ENCODE measurements around the gene IDUA. TPM values are rescaled to one million over a fixed set of nuclear protein-coding genes. Genes with fewer than 3 reads are reported as not detected.

The IDUA gene
- total RNA-seq, 4 donors from 2014 or later, result 6.0 to 13.4 (median 11.1) TPM

DNA sequence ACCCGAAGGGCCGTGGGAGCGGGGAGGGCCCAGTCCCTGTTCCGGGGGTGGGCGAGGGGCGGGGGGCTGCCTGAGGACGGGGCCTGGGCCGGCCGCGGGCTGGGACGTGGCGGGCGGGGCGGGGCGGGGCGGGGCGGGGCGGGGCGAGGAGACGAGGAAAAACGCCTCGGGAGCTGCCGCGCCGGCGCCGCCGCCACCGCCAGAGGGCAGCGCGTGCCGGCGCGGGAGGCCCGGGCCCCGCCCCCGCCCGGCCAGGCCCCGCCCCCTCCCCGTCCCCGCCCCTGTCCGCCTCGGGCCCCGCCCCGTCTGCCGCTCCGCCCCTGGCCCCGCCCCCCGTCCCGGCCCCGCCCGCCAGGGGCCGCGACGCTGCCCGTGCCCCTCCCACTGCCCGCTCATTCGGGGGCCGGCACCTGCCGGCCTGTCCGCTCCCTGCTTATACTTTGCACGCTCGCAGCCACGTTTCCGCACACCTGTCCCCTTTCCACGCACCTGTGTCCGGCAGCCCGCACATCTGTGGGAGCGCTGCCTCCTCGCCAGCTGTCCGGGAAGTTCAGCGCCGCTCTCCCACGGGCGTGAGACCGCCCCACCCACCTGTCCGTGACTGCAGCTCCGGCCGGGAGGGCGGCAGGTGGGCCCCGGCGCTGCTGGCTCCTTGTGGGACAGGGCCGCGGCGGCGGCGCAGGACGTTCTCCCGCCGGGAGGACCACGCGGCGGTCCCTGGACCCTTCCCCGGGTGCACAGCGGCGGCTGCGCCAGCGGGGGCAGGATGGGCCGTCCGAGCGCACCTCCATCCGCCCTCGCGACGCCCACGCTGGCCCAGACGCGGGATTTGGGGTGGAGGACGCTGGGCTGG is 22.9 kb downstream of the IDUA start:
- WGBS, 2 donors, result 0 to 1% methylated on average over 15 to 18 of the region's 109 CpGs
- peak; percentile 45 to 95 for DNase-seq (ENCODE audit: low spot score in 2 of 2)
- peak overlapping the region; percentile 46 for H3K4me3 ChIP-seq (ENCODE audit: low read depth, poor library complexity, severe bottlenecking)
- intact Hi-C loops (cut with DNase I; ENCODE audit: low total_unique reads), result no loop called here
- TF ChIP-seq POLR2A (IDR thresholded peaks at IDR 0.05), result no peak
- TF ChIP-seq, protein P1, sequence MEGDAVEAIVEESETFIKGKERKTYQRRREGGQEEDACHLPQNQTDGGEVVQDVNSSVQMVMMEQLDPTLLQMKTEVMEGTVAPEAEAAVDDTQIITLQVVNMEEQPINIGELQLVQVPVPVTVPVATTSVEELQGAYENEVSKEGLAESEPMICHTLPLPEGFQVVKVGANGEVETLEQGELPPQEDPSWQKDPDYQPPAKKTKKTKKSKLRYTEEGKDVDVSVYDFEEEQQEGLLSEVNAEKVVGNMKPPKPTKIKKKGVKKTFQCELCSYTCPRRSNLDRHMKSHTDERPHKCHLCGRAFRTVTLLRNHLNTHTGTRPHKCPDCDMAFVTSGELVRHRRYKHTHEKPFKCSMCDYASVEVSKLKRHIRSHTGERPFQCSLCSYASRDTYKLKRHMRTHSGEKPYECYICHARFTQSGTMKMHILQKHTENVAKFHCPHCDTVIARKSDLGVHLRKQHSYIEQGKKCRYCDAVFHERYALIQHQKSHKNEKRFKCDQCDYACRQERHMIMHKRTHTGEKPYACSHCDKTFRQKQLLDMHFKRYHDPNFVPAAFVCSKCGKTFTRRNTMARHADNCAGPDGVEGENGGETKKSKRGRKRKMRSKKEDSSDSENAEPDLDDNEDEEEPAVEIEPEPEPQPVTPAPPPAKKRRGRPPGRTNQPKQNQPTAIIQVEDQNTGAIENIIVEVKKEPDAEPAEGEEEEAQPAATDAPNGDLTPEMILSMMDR (IDR thresholded peaks at IDR 0.05), result no peak

DNA sequence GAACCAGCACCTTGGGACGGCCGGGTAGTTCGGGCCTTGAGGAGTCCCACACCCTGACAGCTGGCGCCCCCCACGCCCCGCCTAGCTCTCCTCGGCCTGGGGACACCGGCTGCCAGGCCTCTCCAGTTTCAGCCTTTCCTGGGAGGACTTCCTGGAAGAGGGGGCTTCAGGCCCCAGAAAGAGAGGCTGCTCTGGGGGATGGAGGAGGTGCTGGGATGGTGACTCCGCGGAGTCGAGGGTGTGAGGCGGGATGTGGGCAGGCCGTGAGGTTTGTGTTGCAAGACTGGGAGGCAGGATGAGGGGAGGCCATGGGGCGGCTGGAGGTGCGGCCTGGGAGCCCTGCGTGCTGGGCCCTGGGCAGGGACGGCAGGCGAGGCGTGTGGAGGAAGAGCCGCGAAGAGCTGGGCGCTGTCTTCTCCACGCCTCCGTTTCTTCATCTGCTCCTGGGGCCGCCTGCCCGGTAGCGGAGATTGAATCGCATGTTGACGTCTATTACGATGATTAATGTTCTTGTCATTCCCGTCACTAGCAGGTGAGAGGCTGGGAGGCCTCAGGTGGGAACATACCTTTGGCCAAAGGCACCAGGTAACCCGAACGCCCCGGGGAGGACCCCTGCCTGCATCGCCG is 23.7 kb downstream of the IDUA start:
- 1 to 4% methylated on average over 26 to 31 of the region's 36 CpGs for WGBS, 2 donors
- TF ChIP-seq POLR2A (IDR thresholded peaks at IDR 0.05), result no peak
- TF ChIP-seq, protein P1 (IDR thresholded peaks at IDR 0.05), result no peak
- peak; percentile 79 to 96 for DNase-seq (ENCODE audit: low spot score in 2 of 2)
- no peak overlapping the region for H3K4me3 ChIP-seq (ENCODE audit: low read depth, poor library complexity, severe bottlenecking)
- intact Hi-C loops (cut with DNase I; ENCODE audit: low total_unique reads), result no loop called here

DNA sequence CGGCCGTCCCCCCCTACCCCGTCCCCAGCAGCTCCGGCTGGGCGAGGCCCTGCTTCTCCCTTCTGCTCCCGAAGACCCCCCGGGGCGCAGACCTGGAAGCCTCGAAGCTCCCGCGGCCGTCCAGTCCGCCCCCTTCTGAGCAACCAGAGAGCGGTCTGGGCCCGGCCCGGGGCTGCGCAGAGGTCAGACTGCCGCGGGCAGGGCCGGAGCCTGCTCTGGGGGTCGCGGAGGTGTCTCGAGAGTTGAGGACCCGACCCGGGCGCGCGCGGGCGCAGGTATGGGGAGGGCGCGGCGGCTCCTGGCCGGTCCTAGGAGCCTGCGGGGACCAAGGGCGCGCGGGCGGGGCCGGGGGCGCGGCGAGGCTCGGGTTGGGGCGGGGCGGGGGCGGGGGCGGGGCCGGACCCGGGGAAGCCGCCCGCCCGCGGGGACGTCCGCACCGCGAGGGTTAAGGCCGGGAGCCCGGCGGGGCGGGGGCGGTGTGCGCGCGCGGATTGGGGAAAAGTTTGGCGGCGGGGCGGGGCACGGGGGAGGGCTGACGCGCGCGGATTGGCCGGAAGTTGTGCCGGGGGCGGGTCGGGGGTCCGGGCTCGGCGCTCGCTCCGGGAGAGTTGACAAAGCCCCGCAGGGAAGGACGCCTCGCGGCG is 24.3 kb downstream of the IDUA start, which contains the start of gene FGFRL1:
Gene FGFRL1, plus strand, starts transcription at position 605 of the 644 bp plus-strand sequence. CDS start 860 bp downstream, outside the sequence.
- 1% methylated on average over 17 to 54 of the region's 89 CpGs for WGBS, 2 donors
- DNase-seq (ENCODE audit: low spot score in 2 of 2), result peak; percentile 85 to 99
- intact Hi-C loops (cut with DNase I; ENCODE audit: low total_unique reads), result no loop called here
- TF ChIP-seq, protein P1 (IDR thresholded peaks at IDR 0.05), result no peak
- no peak for TF ChIP-seq POLR2A (IDR thresholded peaks at IDR 0.05)
- H3K4me3 ChIP-seq (ENCODE audit: low read depth, poor library complexity, severe bottlenecking), result no peak within 1 kb of the TSS

DNA sequence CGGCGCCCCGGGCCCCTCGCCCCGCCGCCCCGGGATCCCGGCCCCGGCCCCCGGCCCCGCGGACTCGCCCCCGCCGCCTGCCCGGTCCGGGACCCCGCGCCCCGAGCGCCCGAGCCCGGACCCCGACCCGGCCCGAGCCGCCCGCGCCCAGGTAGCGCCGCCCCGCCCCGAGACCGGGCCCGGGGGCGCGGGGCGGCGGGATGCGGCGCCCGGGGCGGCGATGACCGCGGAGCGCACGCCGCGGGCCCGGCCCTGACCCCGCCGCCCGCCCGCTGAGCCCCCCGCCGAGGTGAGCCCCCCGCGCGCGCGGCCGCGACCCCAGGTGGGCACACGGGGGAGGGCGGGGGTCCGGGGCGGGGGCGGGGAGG is 24.8 kb downstream of the IDUA start:
- TF ChIP-seq POLR2A (IDR thresholded peaks at IDR 0.05), result no peak
- TF ChIP-seq, protein P1 (IDR thresholded peaks at IDR 0.05), result no peak
- no peak for DNase-seq (ENCODE audit: low spot score in 2 of 2)
- intact Hi-C loops (cut with DNase I; ENCODE audit: low total_unique reads), result no loop called here
- no CpG with 5 or more reads among the region's 69 CpGs for WGBS, 2 donors
- H3K4me3 ChIP-seq (ENCODE audit: low read depth, poor library complexity, severe bottlenecking), result no peak overlapping the region

DNA sequence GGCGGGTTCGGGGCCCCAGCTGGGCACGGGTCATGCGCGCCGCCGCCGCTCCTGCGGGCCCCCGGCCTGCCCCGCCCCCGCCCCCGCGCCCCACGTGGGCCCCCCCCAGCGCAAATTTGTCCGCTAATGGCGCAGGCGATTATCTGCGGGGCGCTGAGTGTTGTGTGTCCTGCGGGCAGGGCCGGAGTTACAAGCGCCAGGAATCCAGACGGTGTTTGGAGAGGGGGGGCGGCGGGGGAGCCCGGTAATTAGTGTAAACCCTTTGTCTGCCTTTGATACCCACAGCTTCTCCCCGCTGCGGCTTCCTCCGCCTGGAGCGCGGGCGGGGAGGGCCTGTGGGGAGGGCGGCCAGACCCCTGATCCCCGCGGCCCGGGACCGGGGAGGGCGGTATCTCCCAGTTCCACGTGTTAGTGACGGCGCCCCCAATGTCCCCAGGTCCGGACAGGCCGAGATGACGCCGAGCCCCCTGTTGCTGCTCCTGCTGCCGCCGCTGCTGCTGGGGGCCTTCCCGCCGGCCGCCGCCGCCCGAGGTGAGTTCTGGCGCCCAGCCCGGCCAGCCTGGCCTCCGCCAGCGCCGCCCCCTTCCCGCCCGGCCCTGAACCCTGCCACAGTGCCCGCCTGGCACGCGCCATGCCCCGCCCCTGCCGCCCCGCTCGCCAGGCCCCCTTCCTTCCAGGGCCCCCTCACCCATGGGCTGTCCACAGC is 25.3 kb downstream of the IDUA start:
- 3 to 7% methylated on average over 20 to 29 of the region's 69 CpGs for WGBS, 2 donors
- no peak for DNase-seq (ENCODE audit: low spot score in 2 of 2)

More for the DNA sequence above, 25.3 kb downstream of the IDUA start:
- H3K4me3 ChIP-seq (ENCODE audit: low read depth, poor library complexity, severe bottlenecking), result no peak overlapping the region
- TF ChIP-seq POLR2A (IDR thresholded peaks at IDR 0.05), result no peak
- TF ChIP-seq, protein P1 (IDR thresholded peaks at IDR 0.05), result no peak
- intact Hi-C loops (cut with DNase I; ENCODE audit: low total_unique reads), result no loop called here
